HG03521 (cell line): Measurements from ENCODE around the gene PLXDC2.

Experiments
- ATAC-seq: cut with Tn5 transposase; IDR thresholded peaks from one replicate; pipeline ENCODE4 v1.9.1; 2021; ENCODE audit warnings: mild to moderate bottlenecking, moderate library complexity; ENCODE audit not compliant: unreplicated experiment

Gene PLXDC2

DNA sequence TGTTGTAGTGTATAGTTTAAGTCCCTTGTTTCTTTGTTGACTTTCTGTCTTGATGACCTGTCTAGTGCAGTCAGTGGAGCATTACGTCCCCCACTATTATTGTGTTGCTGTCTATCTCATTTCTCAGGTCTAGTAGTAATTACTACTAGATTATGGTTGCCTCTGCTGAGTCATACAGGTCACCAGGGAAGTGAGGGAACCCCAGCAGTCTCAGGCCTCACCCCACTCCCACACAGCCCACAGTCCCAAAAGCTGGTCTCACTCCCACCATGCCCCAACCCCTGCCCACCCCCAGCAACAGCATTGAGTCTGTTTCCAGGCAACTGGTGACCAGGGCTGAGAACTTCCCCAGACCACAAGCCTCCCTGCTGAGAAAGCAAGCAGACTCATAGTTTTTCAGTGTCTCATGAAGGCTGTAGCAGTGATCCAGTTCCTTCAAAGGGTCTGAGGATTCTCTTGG, 88.0 kb downstream of the PLXDC2 start:
- peak; percentile 91 for ATAC-seq

DNA sequence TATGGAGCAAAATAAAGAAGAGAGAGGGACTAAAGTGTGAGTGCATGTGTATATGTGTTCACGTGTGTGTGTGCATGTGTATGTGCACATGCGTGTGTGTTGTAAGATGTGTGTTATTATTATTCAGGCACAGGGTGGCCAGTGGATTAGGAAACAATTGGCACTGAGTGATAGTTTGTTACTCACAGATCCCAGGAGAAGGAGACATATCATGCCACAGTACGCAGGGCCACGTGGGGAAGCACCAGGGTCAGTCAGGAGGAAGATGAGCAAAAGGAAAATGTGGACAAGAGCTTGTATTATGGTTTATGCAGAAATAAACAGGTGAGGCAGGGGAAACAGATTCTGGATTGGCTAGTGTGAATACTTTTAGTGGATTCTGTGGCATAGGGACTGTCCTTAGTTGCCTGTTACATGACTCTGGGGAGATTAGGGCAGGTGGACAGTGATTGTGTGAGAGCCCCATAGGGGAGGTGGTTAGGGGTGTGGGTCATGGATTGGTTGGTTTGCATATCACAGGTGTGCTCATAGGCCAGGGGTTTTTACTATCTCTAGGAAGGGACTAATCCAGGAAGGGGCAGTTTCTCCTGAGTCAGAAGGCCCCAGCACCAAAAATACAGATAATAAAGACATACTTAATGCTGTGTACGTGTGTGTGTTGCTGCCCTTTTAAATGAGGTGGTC, 90.0 kb downstream of the PLXDC2 start:
- ATAC-seq: no peak

DNA sequence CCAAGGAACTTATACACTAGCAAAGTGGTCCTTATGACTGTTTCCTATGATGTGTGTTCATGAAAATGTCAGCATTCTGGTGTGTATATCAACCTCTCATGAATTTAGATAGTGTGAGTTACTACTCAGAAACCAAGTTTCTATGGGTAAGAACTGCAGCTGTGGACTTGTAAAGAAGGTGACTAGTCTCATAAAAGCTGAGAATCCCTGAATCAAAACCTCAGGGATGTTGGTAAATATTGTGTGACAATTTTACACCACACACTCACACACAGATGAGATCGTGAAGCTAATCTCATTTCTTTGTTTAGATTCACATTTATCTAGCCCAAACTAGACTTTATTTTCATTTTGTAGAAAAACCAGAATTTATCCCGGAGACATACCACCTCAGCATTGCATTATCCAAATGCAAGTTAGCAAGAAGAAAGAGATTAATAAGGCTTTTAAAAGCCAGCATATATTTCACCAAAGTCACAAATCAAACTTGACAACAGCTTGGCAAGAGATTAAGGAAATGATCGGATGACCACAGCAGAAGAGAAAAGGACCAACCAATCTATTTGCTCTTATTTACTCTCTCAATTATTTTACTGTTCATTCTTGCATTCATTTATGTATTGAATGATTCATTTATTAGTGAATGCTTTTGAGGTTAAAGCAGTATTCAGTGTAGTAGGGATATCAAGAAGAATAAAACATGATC, 92.9 kb downstream of the PLXDC2 start:
- no peak for ATAC-seq

DNA sequence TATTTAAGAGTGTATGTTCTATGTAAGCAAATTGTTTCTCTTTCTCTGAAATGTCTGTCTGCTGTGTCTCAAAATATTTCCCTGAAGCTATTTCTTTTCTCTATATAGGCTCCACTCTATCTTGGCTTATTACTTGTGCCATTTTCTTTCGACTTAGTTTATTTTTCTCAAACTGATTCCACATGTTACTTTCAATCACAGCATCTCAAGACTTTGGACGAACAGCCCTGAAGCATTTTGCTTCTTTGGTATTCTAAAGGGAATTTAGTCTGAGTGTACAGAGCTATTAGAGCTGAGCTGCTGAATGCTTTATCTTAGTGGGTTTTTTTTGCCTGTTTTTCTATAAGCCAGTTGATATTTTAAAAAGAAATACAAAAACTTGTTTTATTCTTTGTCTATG, 95.7 kb downstream of the PLXDC2 start:
- ATAC-seq: no peak

DNA sequence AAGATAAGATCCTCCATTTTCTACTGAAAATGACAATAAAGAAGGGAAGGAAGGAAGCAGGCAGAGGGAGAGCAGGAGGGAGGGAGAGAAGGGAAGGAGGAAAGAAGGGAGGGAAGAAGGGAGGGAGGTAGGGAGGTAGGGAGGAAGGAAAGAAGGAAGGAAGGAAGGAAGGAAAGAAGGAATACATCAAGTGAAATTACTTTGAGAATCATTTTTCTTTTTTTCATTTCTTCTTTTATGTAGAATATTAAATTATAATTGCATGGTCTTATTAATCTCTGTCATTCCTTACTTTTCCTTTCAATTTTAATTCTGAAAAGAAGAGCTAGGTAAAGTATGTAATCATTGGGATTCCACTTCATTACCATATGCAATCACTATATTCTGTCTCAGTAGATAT, 97.8 kb downstream of the PLXDC2 start:
- no peak for ATAC-seq

DNA sequence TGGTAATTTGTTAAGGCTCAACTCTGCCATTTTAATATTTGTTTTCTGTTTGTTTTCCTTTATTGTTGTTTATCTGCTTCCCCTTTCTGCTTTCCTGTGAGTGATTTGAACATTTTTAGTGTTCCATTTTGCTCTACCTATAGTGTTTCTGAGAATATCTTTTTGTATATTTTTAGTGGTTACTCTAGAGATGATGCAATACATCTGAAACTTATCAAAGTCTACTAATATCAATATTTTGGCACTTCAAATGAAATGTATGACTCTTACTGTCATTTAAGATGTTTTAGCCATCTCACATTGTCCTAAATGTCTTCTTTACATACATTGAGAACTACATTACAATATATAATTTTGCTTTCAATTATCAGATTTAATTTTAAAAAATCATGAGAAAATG, 98.9 kb downstream of the PLXDC2 start:
- ATAC-seq: no peak

DNA sequence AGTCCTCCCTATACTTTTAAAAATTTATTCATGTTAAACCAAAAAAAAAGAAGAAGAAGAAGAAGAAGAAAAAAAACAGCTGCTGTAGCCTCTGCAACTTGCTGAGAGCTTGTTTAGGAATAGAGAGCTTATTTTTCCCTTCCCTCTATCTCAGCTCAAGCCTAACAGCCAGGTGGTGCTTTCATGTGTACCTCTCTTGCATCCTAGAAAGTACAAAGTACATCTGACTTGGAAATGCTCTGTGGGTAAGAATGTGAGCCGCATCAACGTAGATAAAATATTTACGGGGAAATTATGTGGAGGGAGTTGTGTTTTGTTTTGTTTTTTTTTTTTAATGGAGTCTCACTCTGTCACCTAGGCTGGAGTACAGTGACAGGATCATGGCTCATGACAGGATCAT, 99.6 kb downstream of the PLXDC2 start:
- no peak for ATAC-seq

DNA sequence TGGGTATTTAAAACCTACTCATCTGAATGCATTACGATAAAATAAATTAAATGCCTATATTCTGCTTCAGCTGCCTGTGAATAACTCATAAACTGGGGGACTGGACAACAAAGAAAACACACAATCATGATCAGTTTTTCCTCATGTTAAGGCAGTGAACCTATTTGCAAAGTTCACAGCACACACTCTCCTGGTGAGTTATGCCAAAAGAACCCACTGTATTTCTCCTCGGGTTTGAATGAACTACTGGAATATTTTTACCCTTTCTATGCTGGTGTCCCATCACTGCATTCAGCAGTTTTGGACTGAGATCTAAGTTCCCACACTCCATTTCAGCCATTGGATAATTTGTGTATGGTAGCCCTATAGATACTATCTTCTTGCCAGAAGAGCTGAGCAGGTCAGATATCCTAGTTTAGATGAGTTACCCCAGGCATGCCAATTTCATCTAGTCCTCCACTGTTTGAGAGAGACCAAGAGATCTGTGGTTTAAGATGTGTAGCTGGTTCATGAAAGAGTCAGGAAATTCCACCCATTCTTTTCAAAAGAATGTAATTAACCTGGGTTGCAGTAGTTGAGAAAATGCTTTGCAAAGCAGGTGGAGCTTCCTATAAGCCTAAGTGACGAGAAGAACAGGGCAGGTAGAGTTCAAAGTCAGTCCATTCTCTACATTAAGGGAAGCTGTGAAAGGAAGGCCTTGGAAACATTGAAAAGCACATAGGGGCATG, 101.7 kb downstream of the PLXDC2 start:
- ATAC-seq: no peak

DNA sequence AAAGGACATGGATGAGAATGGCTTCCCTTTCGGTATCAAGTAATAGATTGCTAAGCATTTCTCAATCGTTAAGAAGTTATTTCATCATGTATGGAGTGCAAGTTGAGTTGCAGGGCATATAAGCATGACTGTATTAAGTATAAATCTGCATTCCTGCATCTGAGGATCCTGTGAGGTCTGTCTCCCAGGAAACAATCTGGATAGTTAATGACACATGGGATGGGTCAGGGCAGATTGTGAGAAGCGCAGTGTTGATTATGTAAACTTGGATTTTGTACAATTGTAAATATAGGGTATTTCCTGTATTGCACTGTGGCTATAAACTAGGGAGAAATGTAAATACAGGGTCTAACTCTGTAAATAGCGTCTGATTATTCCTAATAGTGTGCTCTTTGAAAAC, 102.6 kb downstream of the PLXDC2 start:
- no peak for ATAC-seq

DNA sequence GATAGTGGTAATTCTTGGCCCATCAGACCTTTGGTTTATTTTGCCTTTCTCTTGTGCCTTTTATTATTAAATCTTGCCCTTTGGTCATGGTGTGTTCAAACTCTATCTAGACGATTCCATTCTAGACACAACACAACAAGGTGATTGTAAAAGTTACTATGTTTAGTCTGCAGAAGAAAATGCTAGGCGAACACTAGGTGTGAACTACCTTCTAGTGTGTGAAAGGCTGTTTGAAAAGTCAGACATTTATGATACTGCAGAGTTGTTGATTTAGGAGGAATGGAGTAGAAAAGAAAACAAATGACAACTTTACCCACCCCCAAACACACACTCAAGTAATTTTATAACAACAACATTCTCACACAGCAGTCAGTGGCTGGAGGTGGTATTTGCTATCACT, 103.4 kb downstream of the PLXDC2 start:
- no peak for ATAC-seq

DNA sequence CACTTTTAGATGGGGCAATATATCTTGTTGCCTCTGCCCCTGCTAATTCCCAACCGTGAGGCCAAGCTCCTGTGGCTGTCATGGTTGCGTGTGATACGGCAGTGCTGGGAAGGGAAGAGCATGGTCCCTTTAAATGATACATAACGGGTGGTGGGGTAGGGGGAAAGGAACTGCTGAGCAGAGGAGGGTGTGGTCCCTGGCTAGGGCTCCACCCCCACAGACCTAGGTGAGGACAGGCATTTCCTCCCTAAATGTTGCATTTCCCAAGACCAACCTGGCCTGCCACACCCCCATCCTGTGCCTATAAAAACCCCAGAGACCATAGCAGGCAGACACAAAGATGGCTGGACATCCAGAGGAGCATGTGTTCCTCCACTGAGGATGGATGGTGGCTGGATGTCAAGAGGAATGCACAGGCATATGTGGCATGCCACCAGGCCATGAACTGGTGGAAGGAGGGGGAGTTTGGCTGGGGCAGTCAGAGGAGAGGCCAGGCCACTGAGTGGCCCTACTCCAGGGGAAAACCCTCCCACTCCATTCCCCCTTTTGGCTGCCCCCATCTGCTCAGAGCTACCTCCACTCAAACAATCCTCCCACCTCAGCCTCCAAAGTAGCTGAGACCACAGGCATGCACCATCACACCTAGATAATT, 104.0 kb downstream of the PLXDC2 start:
- ATAC-seq: no peak

DNA sequence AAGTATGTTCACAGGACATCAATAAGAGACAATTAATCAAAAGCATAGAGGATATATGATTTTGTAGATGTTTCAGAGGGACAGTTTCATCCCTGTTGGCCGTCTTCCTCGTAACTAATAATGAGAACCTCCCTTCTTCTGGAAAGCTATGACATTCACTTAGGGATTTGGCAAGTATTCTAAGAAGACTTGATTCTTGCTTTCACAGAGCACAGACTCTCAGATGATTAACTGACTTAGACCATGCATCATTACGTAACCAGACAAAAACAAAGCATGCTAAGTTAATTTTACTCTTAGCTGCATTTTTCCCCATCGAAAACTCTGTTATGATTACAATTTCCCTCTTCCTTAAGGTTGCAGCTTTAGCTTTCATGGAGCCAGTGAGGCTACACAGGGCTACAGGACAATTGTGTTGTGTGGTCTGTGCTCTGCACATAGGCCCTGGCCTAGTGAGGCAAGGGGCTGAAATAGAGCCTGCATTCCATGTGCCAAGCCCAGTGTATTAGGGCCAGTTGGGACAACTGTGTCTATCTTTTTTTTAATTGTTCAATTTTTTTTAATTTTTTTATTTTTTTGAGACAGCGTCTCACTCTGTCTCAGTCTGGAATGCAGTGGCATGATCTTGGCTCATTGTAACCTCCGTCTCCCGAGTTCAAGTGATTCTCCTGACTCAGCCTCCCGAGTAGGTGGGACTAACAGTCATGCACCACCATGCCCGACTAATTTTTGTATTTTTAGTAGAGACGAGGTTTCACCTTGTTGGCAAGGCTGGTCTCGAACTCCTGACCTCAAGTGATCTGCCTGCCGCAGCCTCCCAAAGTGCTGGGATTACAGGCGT, 105.3 kb downstream of the PLXDC2 start:
- ATAC-seq: no peak

DNA sequence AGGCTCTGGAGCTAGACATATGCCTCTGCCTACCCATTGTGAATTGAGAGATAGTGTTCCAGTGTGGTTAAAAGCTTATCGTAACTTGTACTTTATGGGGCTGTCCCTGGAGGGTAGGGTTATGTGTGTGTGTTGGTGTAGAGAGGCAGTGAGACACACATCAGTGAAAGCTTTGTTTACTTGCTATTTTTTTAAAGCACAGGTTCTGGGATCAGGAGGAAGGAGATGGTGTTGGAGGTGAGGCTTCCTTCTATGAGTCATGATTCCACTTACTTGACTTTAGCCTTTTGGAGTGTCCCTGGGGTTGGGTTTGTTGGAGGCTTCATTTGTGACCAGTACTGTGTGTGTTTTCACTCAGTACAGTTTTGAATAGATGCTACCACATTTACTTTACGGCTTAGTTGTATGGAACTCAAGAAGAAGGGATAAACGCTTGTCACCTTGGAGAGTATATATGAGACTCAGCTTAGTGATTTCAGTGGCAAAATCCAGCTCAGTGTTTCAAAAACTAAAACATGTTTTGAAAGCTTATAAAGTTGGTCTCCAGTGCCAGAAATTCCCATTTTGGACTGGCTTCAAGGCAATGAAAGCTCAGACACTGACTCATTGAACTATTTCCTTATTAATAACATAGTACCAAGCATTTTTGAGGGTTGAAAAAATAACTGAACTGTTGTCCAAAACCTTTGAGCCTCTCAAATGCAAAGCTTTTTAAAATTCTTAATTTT, 106.2 kb downstream of the PLXDC2 start:
- ATAC-seq: no peak

DNA sequence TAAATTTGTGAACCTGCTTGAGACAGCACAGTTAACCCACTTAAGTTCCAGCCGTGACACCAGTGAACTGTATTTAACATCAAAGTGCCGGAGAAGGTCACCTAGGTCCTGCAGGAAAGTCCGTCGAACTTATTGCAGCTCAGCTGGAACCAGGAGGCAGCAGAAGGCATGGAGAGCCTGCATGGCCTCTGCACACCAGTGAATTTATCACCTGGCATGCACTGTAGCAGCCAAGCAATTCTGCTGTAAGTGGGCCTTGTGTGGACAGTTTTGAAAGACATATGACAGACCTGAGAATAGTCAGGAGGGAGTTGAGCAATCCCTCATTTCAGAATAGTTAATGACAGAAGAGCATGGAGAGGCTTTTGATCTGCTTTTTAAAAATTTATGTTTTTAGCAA, 108.8 kb downstream of the PLXDC2 start:
- ATAC-seq: no peak

DNA sequence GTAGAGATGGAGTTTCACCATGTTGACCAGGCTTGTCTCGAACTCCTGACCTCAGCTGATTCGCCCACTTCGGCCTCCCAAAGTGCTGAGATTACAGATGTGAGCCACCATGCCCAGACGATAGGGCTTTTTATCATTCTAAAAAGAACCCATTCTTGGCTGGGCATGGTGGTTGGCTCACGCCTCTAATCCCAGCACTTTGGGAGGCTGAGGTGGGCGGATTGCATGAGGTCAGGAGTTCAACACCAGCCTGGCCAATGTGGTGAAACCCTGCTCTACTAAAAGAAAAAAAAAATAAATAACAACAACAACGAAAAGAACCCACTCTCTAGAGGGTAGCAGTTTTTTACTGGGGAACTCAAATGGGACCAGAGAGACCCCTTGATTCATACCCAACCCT, 112.7 kb downstream of the PLXDC2 start:
- no peak for ATAC-seq

DNA sequence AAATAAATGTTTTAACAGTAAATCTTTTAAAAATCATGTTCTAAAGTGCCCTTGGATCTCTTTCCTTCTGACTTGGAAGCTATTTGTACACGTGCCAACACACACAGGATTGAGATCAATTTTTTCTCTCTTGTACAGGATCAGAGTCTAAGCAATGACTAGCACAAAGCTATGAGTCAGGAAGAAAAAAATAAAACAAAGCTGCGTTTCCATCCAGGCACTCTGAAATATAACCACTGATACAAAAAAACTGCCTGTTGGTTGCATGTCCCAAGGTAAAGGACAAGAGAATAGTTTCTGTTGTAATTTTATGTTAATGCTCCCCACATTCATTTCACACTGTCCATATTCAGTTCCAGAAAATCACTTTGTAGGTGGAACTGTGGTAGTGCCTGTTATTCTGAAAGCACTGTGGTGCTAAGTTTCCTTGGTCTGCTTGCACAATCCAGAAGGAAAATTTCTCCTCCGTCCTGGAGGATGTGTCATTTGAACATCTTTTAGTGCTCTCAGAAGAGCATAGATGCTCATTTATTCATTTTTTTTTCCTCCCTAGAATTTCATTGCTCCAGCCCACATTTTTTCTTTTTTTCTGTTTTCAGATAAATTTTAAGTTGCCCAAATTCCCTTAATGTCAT, 113.4 kb downstream of the PLXDC2 start:
- no peak for ATAC-seq

DNA sequence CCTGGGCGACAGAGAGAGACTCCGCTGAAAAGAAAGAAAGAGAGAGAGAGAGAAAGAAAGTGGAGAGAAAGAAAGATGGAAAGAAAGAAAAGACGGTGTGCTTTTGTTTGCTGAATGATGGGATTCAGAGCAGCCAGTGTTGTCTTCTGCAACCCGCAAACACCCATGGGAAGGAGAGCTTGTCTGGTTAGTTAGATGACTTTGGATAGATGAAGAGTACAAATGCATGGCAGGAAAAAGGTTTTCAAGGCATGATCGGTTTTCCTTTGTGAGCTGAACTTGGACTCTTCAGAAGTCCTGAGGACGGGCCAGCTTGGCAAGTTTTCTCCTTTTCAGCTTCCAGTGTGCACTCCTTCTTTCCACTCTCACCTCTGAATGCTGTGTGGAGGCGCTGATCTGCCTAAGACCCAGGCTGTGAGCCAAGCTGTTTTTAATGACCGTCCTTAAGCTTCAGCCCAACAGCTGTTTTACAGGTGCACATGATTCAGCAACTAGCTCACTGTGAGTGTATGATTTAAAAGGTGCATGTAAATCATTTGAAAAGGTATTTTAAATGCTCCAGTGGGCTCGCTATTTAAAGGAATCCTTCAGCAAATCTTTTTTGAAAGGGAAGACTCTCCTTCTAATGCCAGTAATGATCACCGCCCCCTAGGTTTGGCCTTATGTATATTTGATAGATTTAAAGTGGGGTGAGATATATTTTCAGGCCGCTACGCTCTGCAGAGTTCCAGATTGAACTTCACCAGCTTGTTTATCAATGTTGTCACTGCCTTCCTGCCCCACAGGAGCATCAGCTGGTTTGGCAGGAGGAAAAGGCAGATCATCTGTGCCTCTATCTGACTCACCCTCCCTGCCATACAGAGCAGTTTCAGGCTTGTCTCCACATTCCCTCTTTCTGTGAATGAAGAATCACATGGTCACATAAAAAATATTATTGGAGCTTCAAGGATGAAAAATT, 115.0 kb downstream of the PLXDC2 start:
- ATAC-seq: no peak

DNA sequence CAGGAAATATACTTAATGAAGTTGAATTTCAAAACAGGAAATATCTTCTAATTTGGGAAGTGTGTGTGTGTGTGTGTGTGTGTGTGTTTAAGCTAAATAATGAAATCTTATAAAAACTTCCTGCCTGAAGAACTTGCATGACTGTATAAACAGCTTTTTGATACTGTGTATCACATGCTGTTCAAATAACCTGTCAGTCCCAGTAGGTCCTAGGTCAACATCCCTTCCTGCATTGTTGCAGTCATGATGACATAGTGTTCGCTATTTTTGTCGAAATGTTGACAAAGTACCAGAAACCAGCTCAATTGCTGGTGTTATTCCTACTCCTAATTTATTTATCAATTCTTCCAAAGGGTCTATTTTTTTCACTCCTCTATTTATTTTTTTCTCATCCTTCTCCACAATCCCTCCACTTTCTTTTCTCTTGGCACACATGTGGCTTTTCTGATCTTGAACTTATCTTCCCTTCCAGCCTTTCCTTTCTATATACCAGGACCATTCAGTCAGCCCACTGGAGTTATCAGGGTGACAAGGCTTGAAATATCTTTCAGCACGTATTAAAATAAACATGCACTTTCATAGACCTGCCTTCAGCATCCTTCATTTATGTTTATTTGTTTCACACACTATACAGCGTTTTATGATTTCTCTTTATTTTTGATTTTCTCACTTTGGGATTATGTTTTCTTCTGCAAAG, 115.8 kb downstream of the PLXDC2 start:
- ATAC-seq: no peak
